ENCODE data around the gene GNAI3.

Gene GNAI3

DNA sequence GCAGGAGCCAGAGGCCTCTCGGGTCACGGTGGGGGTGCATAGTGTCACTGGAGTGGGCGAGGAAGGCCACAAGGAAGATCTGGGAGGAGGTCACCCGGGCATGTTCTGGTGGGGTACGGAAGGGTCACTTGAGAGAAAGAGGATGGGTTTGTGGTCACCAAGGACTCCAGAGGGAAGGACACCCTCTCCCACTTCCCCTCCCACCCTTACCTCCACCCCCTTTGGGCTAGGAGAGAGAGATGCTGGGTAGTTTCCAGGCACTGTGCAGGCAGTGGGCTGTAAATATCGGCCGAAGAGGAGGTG, 39.6 kb upstream of the GNAI3 start:
- Histone ChIP-seq H2AFZ (ENCODE audit: low read depth, low read length, severe bottlenecking) (no peak overlapping the region), H3K4me2 (ENCODE audit: low read depth, low read length, poor library complexity, severe bottlenecking) (peak overlapping the region; percentile 77), H3F3A (ENCODE audit: insufficient read depth) (no peaks in the 10 kb centered on the region), H3K9ac (ENCODE audit: low read length) (peak overlapping the region; percentile 51; the same call in 1 of the 2 replicates), H3K4me3 (ENCODE audit: insufficient read depth, low read length, poor library complexity, severe bottlenecking) (no peak overlapping the region), H3K79me2 (ENCODE audit: insufficient read depth, low read length) (no peaks in the 10 kb centered on the region), H4K20me1 (ENCODE audit: low read depth, low read length) (no peaks in the 10 kb centered on the region), H3K36me3 (ENCODE audit: low read length) (no peaks in the 10 kb centered on the region), H3K9me3 (ENCODE audit: insufficient read depth, low read length) (no peaks in the 10 kb centered on the region), H3K27ac (ENCODE audit: low read depth, low read length) (no peak overlapping the region), H3K27me3 (ENCODE audit: low read length) (no peaks in the 10 kb centered on the region), H3K9me2 (replicated peaks; ENCODE audit: insufficient read depth, low read length) (no peaks in the 10 kb centered on the region)
- no peak for TF ChIP-seq CTCF (IDR thresholded peaks at IDR 0.05; ENCODE audit: insufficient read depth, low read length, poor library complexity, severe bottlenecking)
- no peak for TF ChIP-seq EZH2phosphoT487 (conservative IDR thresholded peaks at IDR 0.05; ENCODE audit: low read length)

DNA sequence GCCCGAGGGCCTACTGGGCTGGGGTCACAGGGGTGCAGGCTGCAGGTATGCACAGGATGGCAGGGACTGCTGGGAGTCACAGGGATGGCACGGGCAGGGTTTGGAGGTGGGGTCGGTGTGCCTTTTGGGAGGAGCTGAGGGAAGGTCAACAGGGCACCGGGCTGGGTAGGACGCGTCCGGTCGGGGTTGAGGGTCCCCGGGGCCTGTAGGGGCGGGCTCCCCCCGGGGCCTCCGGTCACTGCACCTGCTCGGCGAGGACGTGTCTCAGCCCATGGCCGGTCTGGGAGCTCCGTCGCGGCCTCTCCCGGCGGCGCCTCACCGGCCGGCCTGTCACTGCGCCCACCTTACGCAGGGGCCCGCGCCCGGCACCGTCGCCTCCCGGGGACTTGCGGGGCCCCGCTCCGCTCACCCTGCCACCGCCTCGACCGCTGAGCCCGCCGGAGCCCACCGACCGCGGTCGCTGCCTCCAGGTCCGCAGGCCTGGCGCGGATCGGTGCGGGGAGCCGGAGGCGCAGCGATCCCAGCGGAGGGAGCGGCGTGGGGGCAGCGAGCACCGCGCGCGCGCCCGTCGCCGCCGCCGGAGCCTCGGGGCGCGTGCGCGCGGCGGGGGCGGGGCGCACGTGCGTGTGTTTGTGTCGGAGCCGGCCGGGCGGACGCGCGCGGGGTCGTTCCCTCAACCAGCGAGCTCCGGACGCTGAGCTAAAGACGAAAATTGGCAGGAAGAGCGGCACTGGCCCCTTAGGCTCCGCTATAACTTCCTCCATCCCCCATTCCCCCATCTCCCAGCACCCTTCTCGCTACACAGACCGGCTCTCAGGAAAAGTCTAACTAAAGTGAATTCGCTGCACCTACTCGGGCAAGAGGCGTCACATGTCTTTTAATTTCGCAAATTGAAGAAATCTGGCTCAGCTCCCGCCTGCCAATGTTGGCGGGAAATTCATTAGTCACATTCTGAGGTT, 39.0 kb upstream of the GNAI3 start, which contains the start of gene AMIGO1:
Gene AMIGO1, minus strand, starts transcription at position 552 of the 959 bp plus-strand sequence. CDS start 815 bp downstream, outside the sequence.
- peak within 1 kb of the TSS; percentile 91 for H2AFZ ChIP-seq (ENCODE audit: low read depth, low read length, severe bottlenecking)
- H3K4me2 ChIP-seq (ENCODE audit: low read depth, low read length, poor library complexity, severe bottlenecking), result peak within 1 kb of the TSS; percentile 77
- no peaks in the 10 kb centered on the region for H3K36me3 ChIP-seq (ENCODE audit: low read length)
- H3F3A ChIP-seq (ENCODE audit: insufficient read depth), result no peaks in the 10 kb centered on the region
- H3K27ac ChIP-seq (ENCODE audit: low read depth, low read length), result no peak within 1 kb of the TSS
- H3K9ac ChIP-seq (ENCODE audit: low read length), result peak within 1 kb of the TSS; percentile 51
- no peak for TF ChIP-seq EZH2phosphoT487 (conservative IDR thresholded peaks at IDR 0.05; ENCODE audit: low read length)
- TF ChIP-seq CTCF (IDR thresholded peaks at IDR 0.05; ENCODE audit: insufficient read depth, low read length, poor library complexity, severe bottlenecking), result no peak
- H4K20me1 ChIP-seq (ENCODE audit: low read depth, low read length), result no peaks in the 10 kb centered on the region
- peak within 1 kb of the TSS; percentile 51 for H3K4me3 ChIP-seq (ENCODE audit: insufficient read depth, low read length, poor library complexity, severe bottlenecking)
- no peaks in the 10 kb centered on the region for H3K79me2 ChIP-seq (ENCODE audit: insufficient read depth, low read length)
- H3K27me3 ChIP-seq (ENCODE audit: low read length), result no peaks in the 10 kb centered on the region
- H3K9me2 ChIP-seq (replicated peaks; ENCODE audit: insufficient read depth, low read length), result no peaks in the 10 kb centered on the region
- H3K9me3 ChIP-seq (ENCODE audit: insufficient read depth, low read length), result no peaks in the 10 kb centered on the region

DNA sequence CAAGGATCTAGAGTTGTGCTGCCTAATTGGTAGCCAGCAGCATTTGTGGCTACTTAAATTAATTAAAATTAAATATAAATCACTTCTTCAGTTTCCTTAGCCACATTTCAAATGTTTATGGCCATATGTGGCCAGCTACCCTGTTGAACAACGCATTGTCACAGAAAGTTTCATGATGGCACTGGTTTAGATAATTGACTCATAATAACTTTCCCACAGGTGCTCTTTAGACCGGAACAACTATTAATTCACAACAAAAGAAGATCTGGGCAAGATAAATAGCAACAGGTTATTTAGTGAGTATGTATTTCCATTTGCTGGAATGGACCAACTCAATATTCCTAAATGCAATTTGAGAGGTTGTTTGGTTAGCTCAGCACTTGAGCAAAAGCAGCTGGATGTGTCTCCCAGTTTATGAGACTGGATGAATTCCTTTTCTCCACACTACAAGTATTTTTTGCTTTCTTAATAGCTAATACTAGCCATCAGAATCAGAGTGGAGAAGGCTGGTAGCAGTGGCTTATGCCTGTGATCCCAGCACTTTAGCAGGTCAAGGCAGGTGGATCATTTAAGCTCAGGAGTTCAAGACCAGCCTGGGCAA, 35.2 kb upstream of the GNAI3 start:
- Histone ChIP-seq H3K36me3 (ENCODE audit: low read length) (no peaks in the 10 kb centered on the region), H3K27me3 (ENCODE audit: low read length) (no peaks in the 10 kb centered on the region), H3K4me2 (ENCODE audit: low read depth, low read length, poor library complexity, severe bottlenecking) (no peak overlapping the region), H3K79me2 (ENCODE audit: insufficient read depth, low read length) (no peaks in the 10 kb centered on the region), H3K9me3 (ENCODE audit: insufficient read depth, low read length) (no peaks in the 10 kb centered on the region), H3K9ac (ENCODE audit: low read length) (no peak overlapping the region), H3K27ac (ENCODE audit: low read depth, low read length) (no peak overlapping the region), H3K9me2 (replicated peaks; ENCODE audit: insufficient read depth, low read length) (no peaks in the 10 kb centered on the region), H2AFZ (ENCODE audit: low read depth, low read length, severe bottlenecking) (no peak overlapping the region), H4K20me1 (ENCODE audit: low read depth, low read length) (no peaks in the 10 kb centered on the region), H3K4me3 (ENCODE audit: insufficient read depth, low read length, poor library complexity, severe bottlenecking) (no peak overlapping the region), H3F3A (ENCODE audit: insufficient read depth) (no peaks in the 10 kb centered on the region)
- TF ChIP-seq EZH2phosphoT487 (conservative IDR thresholded peaks at IDR 0.05; ENCODE audit: low read length) (no peak), CTCF (IDR thresholded peaks at IDR 0.05; ENCODE audit: insufficient read depth, low read length, poor library complexity, severe bottlenecking) (no peak)

All from SU-DHL-6 (cell line).